ENCODE measurements around the gene CDHR3.

Gene CDHR3

DNA sequence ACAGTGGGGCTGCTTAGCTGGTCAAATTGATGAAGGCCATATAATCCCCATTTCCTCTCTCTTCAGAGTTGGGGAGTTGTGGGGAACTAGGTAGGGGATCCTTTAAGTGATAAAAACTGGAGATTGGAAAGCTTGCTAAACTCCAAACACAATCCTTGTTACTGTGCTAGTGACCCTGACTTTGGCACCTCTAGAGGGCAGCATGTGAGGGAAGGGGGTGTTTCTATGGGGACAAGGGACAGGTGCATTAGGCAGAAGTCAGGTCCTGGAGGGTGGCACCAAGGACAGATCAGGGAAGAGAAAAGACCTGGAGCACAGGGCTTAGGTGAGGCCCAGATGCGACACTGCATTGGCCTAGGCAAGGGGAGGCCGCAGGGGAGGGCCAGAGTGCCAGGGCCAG is 66.9 kb downstream of the CDHR3 start:
- no peak for DNase-seq

DNA sequence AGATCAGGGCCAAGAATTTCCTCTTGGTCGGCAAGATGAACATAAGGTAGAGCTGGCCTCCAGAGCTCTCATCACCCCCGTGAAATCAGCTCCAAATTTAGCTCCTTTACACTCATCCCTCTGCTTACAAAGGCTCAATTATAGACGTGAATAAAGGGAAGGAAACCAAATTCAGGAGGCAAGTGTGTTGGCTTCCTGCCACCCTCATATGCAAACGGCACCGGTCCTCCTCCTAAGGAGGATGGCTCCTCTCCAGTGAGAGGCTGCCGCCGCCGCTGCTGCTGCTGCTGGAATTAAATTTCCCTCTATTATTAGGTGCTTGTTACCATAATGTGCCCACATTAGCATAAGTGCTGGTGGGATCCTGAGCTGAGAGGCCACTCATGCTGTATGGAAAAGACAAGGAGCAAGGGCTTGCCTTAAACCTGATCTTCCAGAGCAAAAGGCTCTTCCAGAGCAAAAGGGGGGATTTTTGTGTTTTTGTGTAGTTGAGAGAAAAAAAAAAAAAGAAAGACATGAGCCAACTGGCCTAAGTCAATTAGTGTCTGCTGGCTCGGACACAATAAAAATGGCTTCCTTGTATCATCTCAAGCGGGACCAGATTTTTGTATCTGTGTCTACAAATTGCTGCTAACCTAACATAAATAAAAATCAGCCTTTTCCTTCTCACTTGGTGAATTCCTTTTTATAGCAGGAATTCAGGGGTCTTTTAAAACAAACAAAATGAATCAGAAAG is 68.4 kb downstream of the CDHR3 start:
- DNase-seq, result peak; percentile 84

DNA sequence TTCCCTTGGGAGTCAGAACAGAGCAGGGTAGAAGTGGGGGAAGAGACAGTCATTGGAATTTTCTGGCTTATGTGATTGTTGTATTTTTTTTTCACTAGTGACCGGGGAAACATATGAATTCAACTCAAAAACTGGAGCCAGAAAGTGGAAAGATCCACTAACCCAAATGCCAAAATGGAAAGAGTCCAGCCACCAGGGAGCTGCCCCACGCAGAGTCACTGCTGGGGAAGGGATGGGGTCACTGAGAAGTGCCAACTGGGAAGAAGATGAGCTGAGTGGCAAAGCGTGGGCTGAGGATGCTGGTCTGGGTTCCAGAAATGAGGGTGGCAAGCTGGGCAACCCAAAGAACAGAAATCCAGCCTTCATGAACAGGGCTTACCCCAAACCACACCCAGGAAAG is 69.2 kb downstream of the CDHR3 start:
- no peak for DNase-seq

DNA sequence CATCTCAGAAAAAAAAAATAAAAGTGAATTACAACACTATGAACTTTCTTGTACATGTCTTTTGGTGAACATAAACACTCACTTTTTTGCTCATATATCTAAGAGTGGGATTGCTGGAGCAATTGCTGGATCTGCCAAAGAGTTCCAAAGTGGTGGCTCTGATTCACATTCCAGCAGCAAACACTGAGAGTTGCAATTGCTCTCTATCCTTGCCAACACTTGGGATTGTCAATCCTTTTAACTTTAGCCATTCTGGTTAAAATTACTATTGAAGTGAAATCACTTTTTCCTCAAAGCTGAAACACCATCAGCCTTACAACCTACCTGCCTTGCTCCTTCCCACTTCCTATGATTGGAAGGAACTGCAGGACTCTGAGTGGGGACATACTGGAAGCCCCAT is 70.7 kb downstream of the CDHR3 start:
- no peak for DNase-seq

DNA sequence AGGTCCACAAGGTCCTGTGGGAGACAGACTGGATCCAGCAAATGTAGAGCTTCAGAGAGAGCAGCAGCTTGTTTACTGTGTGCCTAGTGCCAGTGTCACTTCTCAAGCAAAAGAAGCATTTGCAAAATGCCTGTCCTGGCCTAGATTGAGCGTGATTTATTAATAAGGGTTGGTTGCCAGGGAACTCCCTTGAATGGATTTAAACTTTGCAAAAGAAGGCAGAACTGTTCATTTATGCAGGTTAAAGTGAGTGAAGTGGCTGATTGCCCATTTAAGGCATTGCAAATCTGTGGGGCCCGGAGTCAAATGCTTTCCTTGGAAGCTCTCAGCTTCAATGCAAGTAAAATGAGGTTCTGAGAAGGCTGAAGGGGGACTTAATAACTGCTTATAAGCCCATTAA is 71.3 kb downstream of the CDHR3 start:
- DNase-seq, result no peak

DNA sequence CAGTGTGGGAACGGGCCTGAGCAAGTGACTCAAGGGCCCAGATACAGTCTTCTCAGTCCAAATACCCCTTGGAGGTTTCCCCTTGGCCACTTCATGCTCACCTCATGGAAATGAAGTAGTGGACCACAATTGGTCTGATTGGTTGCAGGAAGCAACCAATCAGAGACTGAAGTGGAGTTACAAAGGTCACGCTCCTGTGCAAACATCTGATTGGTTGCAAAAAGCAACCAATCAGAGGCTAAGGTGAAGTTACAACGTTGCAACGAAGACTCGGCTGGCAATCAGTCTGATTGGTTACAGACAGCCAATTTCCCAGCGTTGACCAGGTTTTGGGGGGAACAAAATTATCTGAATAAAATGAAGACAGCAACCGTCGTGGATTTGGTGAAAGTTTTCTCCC is 72.5 kb downstream of the CDHR3 start:
- no peak for DNase-seq

- DNase-seq, result no peak
Measured at GRCh38 chr7:106036004-106036403, 72.9 kb downstream of the CDHR3 start.

- DNase-seq, result no peak
Measured at GRCh38 chr7:106037489-106038176, 74.6 kb downstream of the CDHR3 start.

- DNase-seq, result no peak
Measured at GRCh38 chr7:106038289-106038688, 75.2 kb downstream of the CDHR3 start.

- no peak for DNase-seq
Measured at GRCh38 chr7:106038916-106039315, 75.9 kb downstream of the CDHR3 start.

DNA sequence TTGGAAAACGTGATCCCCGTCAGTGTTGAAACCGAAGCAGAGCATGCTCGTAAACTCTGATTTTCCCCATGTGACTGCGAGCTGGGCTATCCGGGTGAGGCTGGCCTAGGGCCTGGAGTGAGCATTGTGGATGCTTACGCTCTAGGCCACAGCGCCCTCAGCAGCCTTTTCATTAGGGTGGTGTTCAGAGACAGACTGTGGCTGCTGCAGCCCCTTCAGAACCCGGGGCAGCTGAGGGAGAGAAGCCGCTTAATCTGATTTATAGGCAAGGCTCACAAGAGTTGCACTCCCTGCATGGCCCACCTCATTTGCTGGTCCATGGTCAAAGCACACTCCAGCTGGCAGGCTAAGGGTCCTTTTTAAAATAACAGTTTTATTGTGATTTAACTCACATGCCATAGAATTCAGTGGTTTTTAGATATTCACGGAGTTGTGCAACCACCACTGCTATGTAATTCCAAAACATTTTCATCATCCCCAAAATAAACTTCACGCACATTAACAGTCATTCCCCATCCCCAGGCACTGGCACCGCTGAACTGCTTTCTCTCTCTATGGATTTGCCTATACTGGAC is 76.5 kb downstream of the CDHR3 start:
- DNase-seq, result no peak

- peak; percentile 14 for DNase-seq
Measured at GRCh38 chr7:106041140-106041717, 78.2 kb downstream of the CDHR3 start.

DNA sequence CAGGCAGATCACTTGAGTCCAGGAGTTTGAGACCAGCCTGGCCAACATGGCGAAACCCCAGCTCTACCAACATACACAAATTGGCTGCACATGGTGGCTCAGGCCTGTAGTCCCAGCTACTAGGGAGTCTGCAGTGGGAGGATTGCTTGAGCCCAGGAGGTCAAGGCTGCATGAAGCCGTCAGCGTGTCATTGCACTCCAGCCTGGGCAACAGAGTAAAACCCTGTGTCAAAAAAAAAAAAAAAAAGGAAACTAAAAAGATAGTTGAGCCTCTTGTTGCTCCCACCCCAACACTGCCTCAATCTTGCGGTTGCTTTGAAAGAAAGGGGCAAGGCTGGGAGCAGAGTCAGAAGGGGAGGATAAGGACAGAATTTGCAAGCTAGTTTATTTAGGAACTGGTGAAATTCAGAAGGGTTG is 79.1 kb downstream of the CDHR3 start:
- no peak for DNase-seq

DNA sequence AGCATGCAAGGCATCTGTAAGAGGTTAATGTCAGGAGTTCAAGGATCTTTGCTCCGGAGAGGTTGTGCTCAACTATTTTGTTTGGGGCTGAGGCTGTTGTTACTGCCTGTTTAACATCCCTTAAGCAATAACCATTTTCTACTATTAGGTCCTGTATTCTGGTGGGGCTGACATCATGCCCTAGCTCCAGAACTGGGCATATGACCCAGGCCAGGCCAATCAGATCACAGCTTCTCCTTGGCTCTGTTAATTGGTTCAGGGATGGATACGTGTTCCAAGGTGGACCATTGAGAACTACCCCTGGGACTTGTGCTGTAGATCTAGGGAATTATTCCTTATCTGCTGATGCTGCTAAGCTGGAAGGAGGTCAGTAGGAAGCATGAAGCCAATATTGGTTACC is 82.1 kb downstream of the CDHR3 start:
- DNase-seq, result no peak

DNA sequence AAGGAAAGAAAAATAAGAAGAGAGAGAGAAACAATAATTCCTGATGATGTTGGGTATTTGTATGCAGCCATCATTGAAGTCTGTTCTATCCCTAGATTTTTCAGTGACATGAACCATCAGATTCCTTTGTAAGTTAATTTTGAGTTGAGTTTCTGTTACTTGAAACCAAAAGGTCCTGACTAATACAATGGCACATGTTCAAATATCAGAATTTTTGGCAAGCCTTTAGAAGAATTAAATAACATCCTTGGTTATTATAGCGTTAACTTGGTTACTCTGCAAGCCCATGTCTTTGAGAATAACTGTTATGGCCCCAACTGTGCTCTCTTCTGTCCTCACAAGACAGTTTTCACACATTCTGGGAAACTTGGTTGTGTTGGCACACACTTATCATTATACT is 82.5 kb downstream of the CDHR3 start:
- no peak for DNase-seq

DNA sequence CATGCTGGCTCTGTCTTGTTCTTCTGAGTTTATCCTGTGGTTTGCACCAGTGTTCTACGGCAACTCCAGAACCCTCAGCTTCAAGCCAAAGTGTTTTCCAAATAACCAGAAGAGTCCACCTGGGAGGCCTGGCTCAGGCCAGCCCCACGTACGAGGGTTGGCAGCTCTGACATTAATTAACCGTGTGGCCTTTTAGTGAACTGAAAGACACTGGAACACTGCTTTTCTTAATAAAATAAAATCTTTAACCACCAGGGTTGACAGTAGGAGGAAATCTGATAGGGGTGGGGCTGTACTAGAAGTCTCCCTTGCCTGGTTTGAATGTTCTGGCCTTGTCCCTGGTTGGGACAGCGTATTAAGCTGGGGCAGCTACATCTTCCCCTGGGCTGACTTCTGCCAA is 84.1 kb downstream of the CDHR3 start:
- peak; percentile 56 for DNase-seq

- DNase-seq, result peak; percentile 99
Measured at GRCh38 chr7:106047818-106048705, 85.0 kb downstream of the CDHR3 start.

- no peak for DNase-seq
Measured at GRCh38 chr7:106048706-106049020, 85.6 kb downstream of the CDHR3 start.

GRCh38 chr7:106049139-106049752 is 86.2 kb downstream of the CDHR3 start:
- DNase-seq, result no peak

GRCh38 chr7:106050002-106050745 is 87.1 kb downstream of the CDHR3 start:
- no peak for DNase-seq

GRCh38 chr7:106050746-106051117 is 87.7 kb downstream of the CDHR3 start:
- no peak for DNase-seq

GRCh38 chr7:106052681-106053080 is 89.6 kb downstream of the CDHR3 start:
- no peak for DNase-seq
